ENCODE measurements around the gene PIGV.

Gene PIGV

DNA sequence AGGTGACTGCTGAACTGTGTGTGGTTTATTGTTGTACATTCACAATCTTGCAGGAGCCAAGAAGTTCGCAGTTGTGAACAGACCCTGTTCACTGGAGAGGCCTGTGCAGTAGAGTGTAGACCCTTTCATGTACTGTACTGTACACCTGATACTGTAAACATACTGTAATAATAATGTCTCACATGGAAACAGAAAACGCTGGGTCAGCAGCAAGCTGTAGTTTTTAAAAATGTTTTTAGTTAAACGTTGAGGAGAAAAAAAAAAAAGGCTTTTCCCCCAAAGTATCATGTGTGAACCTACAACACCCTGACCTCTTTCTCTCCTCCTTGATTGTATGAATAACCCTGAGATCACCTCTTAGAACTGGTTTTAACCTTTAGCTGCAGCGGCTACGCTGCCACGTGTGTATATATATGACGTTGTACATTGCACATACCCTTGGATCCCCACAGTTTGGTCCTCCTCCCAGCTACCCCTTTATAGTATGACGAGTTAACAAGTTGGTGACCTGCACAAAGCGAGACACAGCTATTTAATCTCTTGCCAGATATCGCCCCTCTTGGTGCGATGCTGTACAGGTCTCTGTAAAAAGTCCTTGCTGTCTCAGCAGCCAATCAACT, 6.4 kb upstream of the PIGV start:
- no peaks in the 10 kb centered on the region for H3K27me3 ChIP-seq (ENCODE audit: insufficient read depth, low read length)
- no peak overlapping the region for H2AFZ ChIP-seq (ENCODE audit: low read depth, low read length)
- peaks cover 36% of the 10 kb centered on the region for H3K4me1 ChIP-seq (ENCODE audit: insufficient read depth, low read length)
- H3K36me3 ChIP-seq (ENCODE audit: insufficient read depth, low read length) = peaks cover 63% of the 10 kb centered on the region
- no peaks in the 10 kb centered on the region for H3K9me3 ChIP-seq (ENCODE audit: low read length)
- H3K4me3 ChIP-seq (ENCODE audit: low read length) = no peak overlapping the region

DNA sequence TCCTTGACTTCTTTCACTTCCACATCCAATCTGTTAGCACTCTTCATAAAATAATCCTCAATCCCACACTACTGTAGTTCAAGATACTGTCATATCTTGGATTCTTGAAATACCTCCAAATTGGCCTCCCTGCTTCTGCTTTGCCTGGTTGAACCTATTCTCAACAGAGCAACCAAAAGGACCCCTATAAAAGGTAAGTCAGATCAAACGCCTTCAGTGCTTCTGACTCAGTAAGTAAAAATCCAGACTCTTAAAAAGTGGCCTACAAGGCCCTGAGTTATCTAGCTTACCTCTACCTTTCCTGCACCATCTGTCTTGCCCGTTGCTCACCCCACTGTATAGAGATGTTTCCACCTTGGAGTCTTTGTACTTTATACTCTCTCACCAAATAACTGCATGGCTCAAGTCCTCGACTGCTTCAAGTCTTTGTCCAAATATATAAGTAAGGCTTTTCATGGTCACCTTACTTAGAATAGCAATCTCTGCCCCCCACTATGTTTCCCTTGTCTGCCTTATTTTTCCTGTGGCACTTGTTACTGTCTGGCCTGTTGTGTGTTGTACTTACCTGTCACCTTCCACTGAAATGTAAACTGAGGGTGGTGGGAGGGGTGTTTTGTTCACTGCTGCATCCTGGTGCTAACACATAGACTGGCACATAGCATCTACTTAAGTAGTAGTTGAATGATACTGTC, 5.1 kb upstream of the PIGV start:
- Histone ChIP-seq H3K27me3 (ENCODE audit: insufficient read depth, low read length) (no peaks in the 10 kb centered on the region), H2AFZ (ENCODE audit: low read depth, low read length) (no peak overlapping the region), H3K4me3 (ENCODE audit: low read length) (no peak overlapping the region), H3K36me3 (ENCODE audit: insufficient read depth, low read length) (peaks cover 50% of the 10 kb centered on the region), H3K4me1 (ENCODE audit: insufficient read depth, low read length) (peaks cover 47% of the 10 kb centered on the region), H3K9me3 (ENCODE audit: low read length) (no peaks in the 10 kb centered on the region)

DNA sequence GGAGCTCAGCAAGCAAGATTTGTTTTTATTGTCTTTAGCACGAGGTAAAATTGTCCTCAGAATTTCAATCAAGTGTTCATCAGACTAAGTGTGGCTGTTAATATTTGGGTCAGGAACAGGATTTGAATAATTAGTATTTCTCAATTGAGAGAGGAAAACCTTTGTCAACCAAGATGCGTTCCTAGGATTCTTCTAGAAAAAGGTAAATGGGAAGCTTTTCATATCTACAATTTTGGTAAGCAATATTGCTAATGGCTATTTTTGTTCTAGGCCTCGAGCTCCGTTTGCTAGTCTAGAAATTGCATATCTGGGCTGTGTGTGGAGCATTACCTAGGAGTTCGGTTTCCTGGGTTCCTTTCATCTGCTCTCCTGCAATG, 4.1 kb upstream of the PIGV start:
- Histone ChIP-seq H2AFZ (ENCODE audit: low read depth, low read length) (no peak overlapping the region), H3K27me3 (ENCODE audit: insufficient read depth, low read length) (no peaks in the 10 kb centered on the region), H3K4me1 (ENCODE audit: insufficient read depth, low read length) (peaks cover 51% of the 10 kb centered on the region), H3K4me3 (ENCODE audit: low read length) (no peak overlapping the region), H3K36me3 (ENCODE audit: insufficient read depth, low read length) (peaks cover 41% of the 10 kb centered on the region), H3K9me3 (ENCODE audit: low read length) (no peaks in the 10 kb centered on the region)

DNA sequence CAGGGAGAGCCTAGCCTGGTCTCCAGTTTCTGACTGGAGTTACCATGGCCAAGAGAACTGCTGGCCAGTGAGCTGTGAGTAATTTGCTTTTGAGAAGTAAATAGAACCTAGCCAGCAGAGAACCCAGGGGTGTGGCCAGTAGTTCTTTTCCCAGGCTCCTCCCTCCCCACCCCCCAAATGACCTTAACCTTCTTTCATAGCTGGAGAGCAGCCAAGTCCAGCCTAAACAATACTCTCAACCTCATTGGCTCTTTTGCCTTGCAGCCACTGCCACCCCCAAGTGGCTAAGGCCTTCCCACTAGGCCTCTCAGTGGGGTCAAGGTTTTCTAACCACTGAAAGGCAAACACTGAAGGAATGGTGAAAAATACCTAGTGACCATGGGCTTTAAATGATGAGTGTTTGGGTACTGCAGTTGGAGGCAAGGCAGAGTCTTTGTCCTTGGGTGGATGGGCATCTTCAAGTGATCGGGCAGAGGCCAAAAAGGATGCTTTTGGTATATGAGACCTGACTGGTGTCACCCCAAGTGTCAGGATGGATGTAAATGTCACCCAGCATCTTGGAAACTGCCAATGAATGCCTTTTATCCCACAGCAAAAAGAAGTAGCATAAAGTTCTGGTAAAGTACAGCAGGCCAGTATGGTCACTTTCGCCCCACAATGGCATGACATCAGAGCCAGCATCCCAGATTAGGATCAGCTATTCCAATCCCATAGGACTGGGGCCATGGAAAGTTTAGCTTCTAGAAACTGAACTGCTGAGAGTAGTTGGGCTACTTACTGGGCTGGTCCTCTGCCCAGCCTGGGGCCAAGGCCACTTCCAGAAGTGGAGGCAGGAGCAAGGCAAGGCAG, 3.5 kb upstream of the PIGV start:
- H3K4me1 ChIP-seq (ENCODE audit: insufficient read depth, low read length) = peaks cover 56% of the 10 kb centered on the region
- no peaks in the 10 kb centered on the region for H3K27me3 ChIP-seq (ENCODE audit: insufficient read depth, low read length)
- H2AFZ ChIP-seq (ENCODE audit: low read depth, low read length) = no peak overlapping the region
- H3K9me3 ChIP-seq (ENCODE audit: low read length) = no peaks in the 10 kb centered on the region
- H3K36me3 ChIP-seq (ENCODE audit: insufficient read depth, low read length) = peaks cover 35% of the 10 kb centered on the region
- no peak overlapping the region for H3K4me3 ChIP-seq (ENCODE audit: low read length)

DNA sequence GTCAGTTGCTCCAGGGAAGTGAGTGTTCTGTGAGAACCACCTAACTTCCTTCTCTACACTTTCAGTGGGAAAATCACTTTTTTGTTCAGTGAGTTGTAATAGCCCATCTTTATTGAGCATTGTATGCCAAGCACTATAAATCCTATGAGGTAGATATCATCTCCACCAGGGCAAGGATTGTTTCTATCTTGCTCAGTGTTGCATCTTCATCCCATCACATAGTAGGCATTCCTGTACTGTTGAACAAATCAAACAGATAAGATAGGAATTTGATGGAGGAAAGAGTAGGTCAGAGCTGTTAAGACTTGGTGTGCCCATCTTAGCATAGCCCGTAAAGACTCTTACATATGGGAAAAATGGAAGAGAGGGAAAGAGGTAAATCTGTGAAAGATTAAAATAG, 2.9 kb upstream of the PIGV start:
- Histone ChIP-seq H3K9me3 (ENCODE audit: low read length) (no peaks in the 10 kb centered on the region), H3K4me1 (ENCODE audit: insufficient read depth, low read length) (peaks cover 56% of the 10 kb centered on the region), H2AFZ (ENCODE audit: low read depth, low read length) (no peak overlapping the region), H3K27me3 (ENCODE audit: insufficient read depth, low read length) (no peaks in the 10 kb centered on the region), H3K36me3 (ENCODE audit: insufficient read depth, low read length) (peaks cover 29% of the 10 kb centered on the region), H3K4me3 (ENCODE audit: low read length) (no peak overlapping the region)

DNA sequence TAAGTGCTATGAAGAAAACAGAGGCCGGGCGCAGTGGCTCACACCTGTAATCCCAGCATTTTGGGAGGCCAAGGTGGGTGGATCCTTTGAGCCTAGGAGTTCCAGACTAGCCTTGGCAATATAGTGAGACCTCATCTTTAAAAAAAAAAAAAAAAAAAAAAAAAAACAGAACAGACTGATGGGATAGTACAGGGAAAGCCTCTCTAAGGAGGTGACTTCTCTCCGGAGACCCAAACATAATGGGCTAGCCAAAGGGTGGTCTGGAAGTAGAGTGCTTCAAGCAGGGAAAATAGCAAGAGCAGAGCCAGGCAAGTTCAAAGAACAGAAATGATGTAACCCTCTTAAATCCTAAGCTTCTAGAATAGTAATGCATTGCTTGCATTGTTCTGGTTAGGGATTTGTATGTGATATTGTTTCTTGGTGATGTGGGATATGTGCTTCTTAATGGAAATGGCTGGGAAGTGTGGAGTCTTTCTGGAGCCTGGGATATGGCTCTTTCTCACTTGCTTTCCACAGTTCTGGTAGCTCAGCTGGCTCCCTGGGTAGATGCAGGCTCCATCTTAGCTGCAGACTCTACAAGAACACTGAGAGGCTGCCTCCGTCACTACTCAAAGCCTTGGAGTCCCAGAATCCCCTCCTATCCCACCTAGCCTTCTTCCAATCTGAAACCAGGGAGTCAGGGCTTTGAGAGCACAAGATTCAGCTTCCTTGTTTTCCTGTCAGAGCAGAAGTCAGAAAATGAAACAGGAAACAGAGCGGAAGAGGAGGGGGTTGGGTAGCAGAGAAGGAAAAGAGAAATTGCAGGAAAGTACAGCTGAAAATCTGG, 1.9 kb upstream of the PIGV start:
- Histone ChIP-seq H3K36me3 (ENCODE audit: insufficient read depth, low read length) (peaks cover 19% of the 10 kb centered on the region), H3K4me1 (ENCODE audit: insufficient read depth, low read length) (peaks cover 56% of the 10 kb centered on the region), H3K4me3 (ENCODE audit: low read length) (no peak overlapping the region), H3K9me3 (ENCODE audit: low read length) (no peaks in the 10 kb centered on the region), H2AFZ (ENCODE audit: low read depth, low read length) (no peak overlapping the region), H3K27me3 (ENCODE audit: insufficient read depth, low read length) (no peaks in the 10 kb centered on the region)

DNA sequence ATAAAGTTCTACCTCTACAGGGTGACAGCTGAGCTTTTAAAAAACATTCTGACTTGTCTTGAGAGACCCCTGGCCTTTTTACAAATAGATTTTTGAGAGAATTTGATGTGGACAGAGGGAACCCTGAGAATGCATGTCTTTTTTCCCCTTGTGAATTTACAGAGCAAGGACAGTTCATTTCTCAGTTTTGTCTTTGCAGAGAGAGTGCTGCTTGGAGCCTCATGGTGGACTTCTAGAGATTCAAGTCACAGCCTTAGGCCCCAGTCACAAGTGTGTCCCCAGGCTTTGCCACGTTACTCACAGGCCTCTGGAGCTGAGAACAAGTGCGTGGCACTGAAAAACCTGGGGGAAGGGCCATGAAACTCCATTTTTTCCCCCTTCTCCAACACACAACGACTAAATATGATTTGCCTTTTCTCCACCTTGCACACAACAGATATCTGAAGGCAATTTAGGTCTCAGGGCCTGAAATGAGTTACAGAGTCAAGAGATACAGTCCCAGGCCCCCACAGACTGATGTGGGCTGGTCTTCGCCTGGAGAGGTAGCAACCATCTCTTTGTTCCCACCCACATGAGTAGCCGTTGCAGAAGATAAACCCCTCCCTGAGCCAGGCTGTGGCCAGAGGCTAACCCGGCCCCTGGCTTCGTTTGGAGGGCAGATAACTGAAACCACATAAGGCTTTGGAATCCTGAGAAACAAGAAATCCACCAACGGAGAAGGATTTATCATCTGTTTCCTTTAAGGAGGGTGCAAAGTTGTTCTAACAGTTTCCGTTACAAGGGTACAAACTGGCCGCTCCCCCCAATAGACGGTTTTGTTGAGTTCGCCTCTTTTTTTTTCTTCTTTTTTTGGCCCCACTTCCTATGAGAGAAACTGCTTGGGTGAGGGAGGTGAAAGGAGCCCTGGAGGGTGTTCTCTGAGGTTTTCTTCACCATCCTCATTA, 1.0 kb upstream of the PIGV start:
- H3K4me1 ChIP-seq (ENCODE audit: insufficient read depth, low read length) = peaks cover 56% of the 10 kb centered on the region
- peak overlapping the region; percentile 89 for H3K4me3 ChIP-seq (ENCODE audit: low read length)
- H3K36me3 ChIP-seq (ENCODE audit: insufficient read depth, low read length) = peaks cover 12% of the 10 kb centered on the region
- H3K27me3 ChIP-seq (ENCODE audit: insufficient read depth, low read length) = no peaks in the 10 kb centered on the region
- peak overlapping the region; percentile 63 for H2AFZ ChIP-seq (ENCODE audit: low read depth, low read length)
- H3K9me3 ChIP-seq (ENCODE audit: low read length) = no peaks in the 10 kb centered on the region

DNA sequence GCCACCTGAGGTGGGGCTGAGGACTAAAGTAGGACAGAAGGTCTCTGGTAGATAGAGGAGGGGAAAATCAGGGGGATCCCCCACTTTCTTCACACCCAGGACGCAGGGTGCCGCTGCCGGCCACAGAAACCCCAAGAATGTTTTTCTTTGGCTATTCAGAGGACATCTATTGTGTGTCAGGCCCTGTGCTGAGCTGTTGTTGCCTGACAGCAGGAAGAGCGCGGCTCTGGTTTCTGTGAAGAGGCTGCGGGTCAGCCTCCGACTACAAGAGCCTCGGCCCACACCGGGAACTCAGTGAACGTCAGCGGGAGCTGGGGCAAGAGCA, 407 bp upstream of the PIGV start:
- peaks cover 56% of the 10 kb centered on the region for H3K4me1 ChIP-seq (ENCODE audit: insufficient read depth, low read length)
- peak overlapping the region; percentile 89 for H3K4me3 ChIP-seq (ENCODE audit: low read length)
- no peaks in the 10 kb centered on the region for H3K27me3 ChIP-seq (ENCODE audit: insufficient read depth, low read length)
- H3K9me3 ChIP-seq (ENCODE audit: low read length) = no peaks in the 10 kb centered on the region
- H2AFZ ChIP-seq (ENCODE audit: low read depth, low read length) = peak overlapping the region; percentile 63
- H3K36me3 ChIP-seq (ENCODE audit: insufficient read depth, low read length) = peaks cover 7% of the 10 kb centered on the region

DNA sequence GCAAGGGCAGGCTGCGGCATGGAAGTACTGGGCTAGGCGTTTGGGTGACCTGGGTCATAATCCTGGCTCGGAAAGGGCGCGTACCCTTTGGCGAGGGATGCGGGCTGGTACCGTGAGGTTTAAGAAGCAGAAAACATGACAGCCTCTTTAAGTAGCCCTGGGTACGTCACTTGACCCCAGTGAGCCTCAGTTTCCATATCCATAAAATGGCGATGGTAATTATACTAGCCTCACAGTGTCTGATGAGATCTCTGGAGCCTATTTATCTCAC, 700 bp downstream of the PIGV start:
- peak overlapping the region; percentile 63 for H2AFZ ChIP-seq (ENCODE audit: low read depth, low read length)
- no peaks in the 10 kb centered on the region for H3K9me3 ChIP-seq (ENCODE audit: low read length)
- peak overlapping the region; percentile 89 for H3K4me3 ChIP-seq (ENCODE audit: low read length)
- no peaks in the 10 kb centered on the region for H3K27me3 ChIP-seq (ENCODE audit: insufficient read depth, low read length)
- H3K4me1 ChIP-seq (ENCODE audit: insufficient read depth, low read length) = peaks cover 46% of the 10 kb centered on the region
- H3K36me3 ChIP-seq (ENCODE audit: insufficient read depth, low read length) = no peaks in the 10 kb centered on the region

DNA sequence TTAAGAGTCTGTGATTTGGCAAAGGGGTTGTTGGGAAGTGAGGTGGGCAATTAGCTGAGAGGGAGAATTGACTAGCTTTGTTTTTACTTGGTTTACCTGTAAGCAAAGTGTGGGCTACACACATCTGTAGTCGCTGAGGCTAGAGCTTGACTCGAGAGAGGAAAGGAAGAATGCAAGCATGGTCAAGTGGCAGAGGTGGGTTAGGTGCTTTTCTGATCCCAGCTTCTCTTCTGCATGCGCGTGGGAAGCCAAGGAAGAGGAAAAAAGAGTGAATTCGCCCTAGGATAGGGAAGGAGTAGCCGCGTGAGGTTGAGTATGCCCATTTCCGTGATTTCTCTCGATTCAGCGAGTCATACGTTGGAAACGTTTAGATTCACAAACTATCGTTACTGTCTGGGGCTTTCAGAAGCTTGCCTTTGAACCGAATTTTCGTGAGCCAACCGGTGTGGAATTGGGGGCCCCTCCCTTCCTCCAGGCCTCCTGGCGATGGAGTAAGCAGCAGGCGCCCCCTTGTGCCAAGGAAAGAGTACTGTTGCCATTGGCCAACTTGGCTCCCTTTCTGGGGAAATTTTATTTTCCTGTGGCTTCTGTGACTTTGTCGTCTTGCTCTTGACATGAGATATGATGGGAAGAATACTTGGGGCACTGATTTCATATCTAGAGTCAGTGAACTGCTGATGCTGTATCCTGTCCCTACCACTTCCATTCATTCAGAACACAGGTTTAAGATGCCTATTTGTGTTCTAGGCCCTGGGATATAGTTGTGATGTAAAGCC, 1.3 kb downstream of the PIGV start:
- H2AFZ ChIP-seq (ENCODE audit: low read depth, low read length) = no peak overlapping the region
- peaks cover 2% of the 10 kb centered on the region for H3K36me3 ChIP-seq (ENCODE audit: insufficient read depth, low read length)
- peaks cover 41% of the 10 kb centered on the region for H3K4me1 ChIP-seq (ENCODE audit: insufficient read depth, low read length)
- no peaks in the 10 kb centered on the region for H3K9me3 ChIP-seq (ENCODE audit: low read length)
- H3K4me3 ChIP-seq (ENCODE audit: low read length) = peak overlapping the region; percentile 89
- H3K27me3 ChIP-seq (ENCODE audit: insufficient read depth, low read length) = no peaks in the 10 kb centered on the region

DNA sequence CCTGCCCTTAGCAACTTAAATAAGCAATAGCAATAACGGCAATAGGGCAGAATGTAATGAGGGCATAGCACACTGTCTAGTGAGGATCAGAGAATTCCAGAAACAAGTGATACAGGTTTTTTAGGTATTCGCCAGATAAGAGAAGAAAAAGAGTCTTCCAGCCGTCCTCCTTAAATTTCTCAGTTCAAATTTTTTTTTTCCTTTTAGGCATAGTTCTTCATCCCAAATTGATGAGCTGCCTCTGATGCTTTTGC, 1.8 kb downstream of the PIGV start:
- H3K9me3 ChIP-seq (ENCODE audit: low read length) = no peaks in the 10 kb centered on the region
- H3K36me3 ChIP-seq (ENCODE audit: insufficient read depth, low read length) = peaks cover 7% of the 10 kb centered on the region
- peaks cover 36% of the 10 kb centered on the region for H3K4me1 ChIP-seq (ENCODE audit: insufficient read depth, low read length)
- H3K27me3 ChIP-seq (ENCODE audit: insufficient read depth, low read length) = no peaks in the 10 kb centered on the region
- no peak overlapping the region for H3K4me3 ChIP-seq (ENCODE audit: low read length)
- no peak overlapping the region for H2AFZ ChIP-seq (ENCODE audit: low read depth, low read length)

DNA sequence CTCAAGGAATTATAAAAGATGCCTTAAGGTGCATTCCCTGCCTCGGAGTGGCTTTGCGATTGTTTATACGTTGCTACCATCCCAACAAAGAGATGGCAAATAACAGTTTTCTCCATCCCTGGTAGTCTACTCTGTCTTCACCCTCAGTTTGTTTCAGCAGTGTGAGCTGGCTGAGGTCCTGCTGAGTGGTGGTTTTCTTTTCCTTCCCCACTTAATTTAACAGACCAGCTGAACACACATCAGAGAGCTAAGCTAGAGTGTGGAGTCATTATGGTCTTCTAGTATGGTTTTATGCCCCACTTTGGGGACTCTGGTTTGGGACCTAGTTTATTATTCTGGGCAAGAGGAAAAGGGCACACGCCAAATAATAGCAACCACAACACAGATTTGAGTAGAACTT, 2.2 kb downstream of the PIGV start:
- Histone ChIP-seq H2AFZ (ENCODE audit: low read depth, low read length) (no peak overlapping the region), H3K36me3 (ENCODE audit: insufficient read depth, low read length) (peaks cover 7% of the 10 kb centered on the region), H3K4me3 (ENCODE audit: low read length) (no peak overlapping the region), H3K4me1 (ENCODE audit: insufficient read depth, low read length) (peaks cover 32% of the 10 kb centered on the region), H3K27me3 (ENCODE audit: insufficient read depth, low read length) (no peaks in the 10 kb centered on the region), H3K9me3 (ENCODE audit: low read length) (no peaks in the 10 kb centered on the region)
